SH-SY5Y (cell line): ENCODE measurements around the gene RPS2.

Experiments used
- GATA2 ChIP-seq: IDR thresholded peaks from 2 replicates; pipeline ENCODE4 v1.6.1; 2011; ENCODE audit warnings: mild to moderate bottlenecking, low read depth, low read length
- GATA3 ChIP-seq: IDR thresholded peaks from 2 replicates; pipeline ENCODE4 v1.6.1; 2011; ENCODE audit warnings: low read depth, mild to moderate bottlenecking, low read length, moderate library complexity

DNA sequence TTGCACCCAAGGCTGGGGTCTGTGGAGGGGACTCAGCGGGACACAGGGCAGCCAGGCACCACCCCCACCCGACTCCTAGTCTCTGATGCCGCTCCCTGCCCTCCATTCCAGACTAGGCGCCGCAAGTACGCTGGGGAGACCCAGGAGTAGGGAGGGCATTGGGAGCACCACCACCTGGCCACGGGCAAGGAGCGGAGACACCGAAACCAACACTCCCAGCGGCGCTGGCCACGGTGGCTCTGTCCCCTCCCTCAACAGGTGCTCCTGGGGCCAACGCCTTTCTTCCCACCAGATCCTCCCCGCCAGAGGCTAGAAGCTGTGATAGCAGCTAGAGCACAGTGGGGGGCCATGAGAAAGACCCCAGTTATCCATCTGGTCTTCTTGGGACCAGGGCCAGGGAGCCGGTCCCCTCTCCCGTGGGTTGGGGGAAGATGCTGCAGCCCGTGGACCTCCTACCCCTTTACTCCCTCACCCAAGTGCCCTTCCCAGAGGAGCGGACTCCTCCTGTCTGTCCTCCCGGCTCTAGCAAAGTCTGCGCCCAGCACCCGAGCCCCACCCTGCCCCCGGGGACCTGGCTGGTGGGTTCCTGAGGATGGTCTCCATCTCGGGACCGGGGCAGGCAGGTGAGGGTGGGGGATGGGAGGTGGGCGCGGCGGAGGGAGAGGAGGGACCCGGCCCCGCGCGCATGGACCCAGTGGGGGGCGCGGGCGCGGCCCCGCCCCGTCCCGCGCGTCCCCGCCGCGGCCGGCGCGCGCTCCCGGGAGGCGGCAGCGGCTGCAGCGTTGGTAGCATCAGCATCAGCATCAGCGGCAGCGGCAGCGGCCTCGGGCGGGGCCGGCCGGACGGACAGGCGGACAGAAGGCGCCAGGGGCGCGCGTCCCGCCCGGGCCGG lies 24.8 kb upstream of the RPS2 start, which contains the start of gene SYNGR3:
- TF ChIP-seq GATA2 (no peak), GATA3 (no peak)
